K562 (cell line): ENCODE results near the gene VANGL1. TPM values are rescaled to one million over a fixed set of nuclear protein-coding genes. Genes with fewer than 3 reads are reported as not detected.

ENCODE experiments used
- ATAC-seq: fragments of 200-7000 bp; cut with Tn5 transposase; 3 replicates; pipeline ENCODE4 v1.9.1; 2020; ENCODE audit warnings: moderate library complexity
- BruUV-seq: library from RNA; stranded (reverse); fragments of 400-500 nt; replicated peaks from 2 replicates; lab custom pipeline; 2021; lab: Mats Ljungman, UMichigan
- CTCF ChIA-PET: fragments of 300-600 bp; formaldehyde crosslinking; extraction: SDS; loops from one replicate; lab custom pipeline; 2021; ENCODE audit warnings: low intra/inter-chr PET ratio; lab: Yijun Ruan, JAX
- POLR2A ChIA-PET: fragments of 300-600, 350-650 bp; sonication (Branson Sonifier 250); formaldehyde crosslinking; extraction: SDS; loops from one replicate; lab custom pipeline; 2021; ENCODE audit warnings: antibody characterized with exemption, inconsistent platforms; lab: Yijun Ruan, JAX
- DNase-seq, 4 experiments: peaks; one replicate each; pipeline versions ENCODE4 v3.0.0 to v3.0.0-alpha.2; 2011 to 2018; ENCODE audit warnings: low spot score in 3 of 4, mixed read lengths in 3 of 4; ENCODE audit errors: extremely low read depth in 1 of 4
- FAIRE-seq: peaks from 2 replicates; lab custom pipeline; 2011; peaks lifted over from hg19 to GRCh38; lab: Jason Lieb, UNC
- H2AFZ ChIP-seq: 2 replicates; pipeline ENCODE4 v1.6.0; 2011; ENCODE audit warnings: low read depth, low read length, control low read depth, inconsistent platforms
- H3K27ac ChIP-seq: fragments of 200-600 bp; 3 replicates; pipeline ENCODE4 v1.8.0; 2011; ENCODE audit warnings: low read depth, mild to moderate bottlenecking, control low read depth, inconsistent platforms, low read length, moderate library complexity, mixed read lengths; ENCODE audit errors: extremely low read depth
- H3K27me3 ChIP-seq, 2 experiments: fragments of 300-600 bp in 1 of 2; 2 replicates in 1 of 2; 3 replicates in 1 of 2; pipeline versions ENCODE4 v1.6.0 to v1.8.0; 2011; ENCODE audit warnings: inconsistent platforms in 2 of 2, low read length in 2 of 2, mild to moderate bottlenecking in 1 of 2, mixed read lengths in 1 of 2, moderate library complexity in 1 of 2; ENCODE audit not compliant: control insufficient read depth in 2 of 2, insufficient read depth in 2 of 2
- H3K36me3 ChIP-seq: fragments of 300-600 bp; 3 replicates; pipeline ENCODE4 v1.8.0; 2011; ENCODE audit warnings: mild to moderate bottlenecking, low read length, inconsistent platforms; ENCODE audit not compliant: control insufficient read depth, insufficient read depth
- H3K4me1 ChIP-seq, 2 experiments: fragments of 200-600 bp in 1 of 2; replicated peaks in 1 of 2; 2 replicates in 1 of 2; 3 replicates in 1 of 2; pipeline versions ENCODE4 v1.5.1 to v1.8.0; 2011; ENCODE audit warnings: inconsistent platforms in 2 of 2, low read length in 2 of 2, mild to moderate bottlenecking in 1 of 2, mixed read lengths in 1 of 2, moderate library complexity in 1 of 2; ENCODE audit not compliant: control insufficient read depth in 2 of 2, insufficient read depth in 2 of 2
- H3K4me2 ChIP-seq: 2 replicates; pipeline ENCODE4 v1.6.1; 2011; ENCODE audit warnings: low read length, control low read depth, inconsistent platforms, mixed read lengths; ENCODE audit not compliant: insufficient read depth
- H3K4me3 ChIP-seq: fragments of 200-600 bp; sonication (generic), shearing (Covaris generic); 2 replicates; pipeline ENCODE4 v1.5.1; 2016; ENCODE audit warnings: control low read depth, inconsistent platforms
- H3K79me2 ChIP-seq: fragments of 200-600 bp; 3 replicates; pipeline ENCODE4 v1.8.0; 2011; ENCODE audit warnings: low read length, inconsistent platforms; ENCODE audit not compliant: control insufficient read depth, insufficient read depth
- H3K9ac ChIP-seq, 2 experiments: 2 replicates each; pipeline versions ENCODE4 v1.6.0 to v1.6.1; 2011; ENCODE audit warnings: low read depth in 2 of 2, low read length in 2 of 2, control low read depth in 1 of 2, inconsistent platforms in 1 of 2, mild to moderate bottlenecking in 1 of 2, mixed read lengths in 1 of 2; ENCODE audit not compliant: insufficient read depth in 1 of 2
- H3K9me1 ChIP-seq: one replicate; pipeline ENCODE4 v1.6.0; 2011; ENCODE audit warnings: inconsistent platforms, mild to moderate bottlenecking, low read length, moderate library complexity; ENCODE audit not compliant: control insufficient read depth, insufficient read depth
- H3K9me3 ChIP-seq: replicated peaks from 2 replicates; pipeline ENCODE4 v1.5.1; 2011; ENCODE audit warnings: low read depth, low read length, inconsistent platforms; ENCODE audit not compliant: control insufficient read depth, insufficient read depth
- H4K20me1 ChIP-seq: replicated peaks from 2 replicates; pipeline ENCODE4 v1.6.1; 2011; ENCODE audit warnings: low read length, inconsistent platforms, mixed read lengths; ENCODE audit not compliant: control insufficient read depth, insufficient read depth
- ATF7 ChIP-seq: fragments of 450-650 bp; IDR thresholded peaks from 2 replicates; pipeline ENCODE4 v1.7.1; 2014; ENCODE audit warnings: mild to moderate bottlenecking, moderate library complexity
- CCNT2 ChIP-seq: IDR thresholded peaks from 2 replicates; pipeline ENCODE4 v1.6.1; 2011; ENCODE audit warnings: borderline replicate concordance, low read depth, mild to moderate bottlenecking, moderate library complexity, mixed read lengths, low read length; ENCODE audit not compliant: insufficient read length; ENCODE audit errors: extremely low read depth
- DDX20 ChIP-seq: fragments of 450-650 bp; IDR thresholded peaks from 2 replicates; pipeline ENCODE4 v1.6.1; 2016; ENCODE audit warnings: missing genetic modification characterization, low read depth, mild to moderate bottlenecking, missing compliant biosample characterization, moderate library complexity
- HSF4 ChIP-seq: fragments of 250-450 bp; sonication (Bioruptor Pico); IDR thresholded peaks from 2 replicates; pipeline ENCODE4 v2.1.2; 2022; ENCODE audit warnings: mild to moderate bottlenecking, moderate library complexity, borderline replicate concordance
- PKNOX1 ChIP-seq: fragments of 450-650 bp; IDR thresholded peaks from 2 replicates; pipeline ENCODE4 v1.6.1; 2016
- RBM22 ChIP-seq: fragments of 200-400 bp; formaldehyde crosslinking; IDR thresholded peaks from 2 replicates; pipeline ENCODE4 v1.6.1; 2018; ENCODE audit warnings: low read length, low read depth; ENCODE audit not compliant: poor library complexity, severe bottlenecking
- RBM25 ChIP-seq: fragments of 200-400 bp; formaldehyde crosslinking; IDR thresholded peaks from 2 replicates; pipeline ENCODE4 v1.6.1; 2018; ENCODE audit warnings: low read length, low read depth, moderate library complexity; ENCODE audit not compliant: severe bottlenecking
- SP2 ChIP-seq: IDR thresholded peaks from 2 replicates; pipeline ENCODE4 v1.6.1; 2011; ENCODE audit warnings: mild to moderate bottlenecking, low read depth, low read length, moderate library complexity; ENCODE audit not compliant: poor library complexity, severe bottlenecking; ENCODE audit errors: extremely low read depth
- ZBTB34 ChIP-seq: fragments of 250-450 bp; sonication (Bioruptor Pico); IDR thresholded peaks from 2 replicates; pipeline ENCODE4 v1.8.0; 2021; ENCODE audit warnings: mild to moderate bottlenecking, moderate library complexity
- WGBS: fragments of 100-300 bp; shearing (Covaris generic); methylation state at CpG from one replicate; pipeline ENCODE4 v1.1.6; 2016; ENCODE audit warnings: low coverage, mixed read lengths; ENCODE audit not compliant: insufficient coverage; ENCODE audit errors: missing lambda C conversion rate; 5-methylcytosine and 5-hydroxymethylcytosine counted together
- in situ Hi-C: fragments of 300-500 bp; cut with MboI; formaldehyde crosslinking; loops from 4 replicates; pipeline ENCODE4 v1.15.0; 2018; ENCODE audit warnings: inconsistent platforms, mixed read lengths
- intact Hi-C: fragments of 100-400 bp; cut with micrococcal nuclease; formaldehyde crosslinking; loops from 2 replicates; pipeline ENCODE4 v1.14.2; 2022
- polyA plus RNA-seq, 8 experiments: library from polyadenylated mRNA; depleted of rRNA in 4 of 8; stranded (reverse) in 5 of 8; unstranded in 3 of 8; fragments of >200 nt; fragmentation: Nextera tagmentation in 2 of 8; fragmentation: Illumina TruSeq in 1 of 8; extraction: Ambion mirVana in 2 of 8; extraction: Trizol in 1 of 8; gene quantifications; 2 replicates each; pipeline versions ENCODE4 v1.2.1 to v1.2.3, GENCODE V29; 2011 to 2014; ENCODE audit warnings: inconsistent platforms in 1 of 8, missing spikeins in 1 of 8
- total RNA-seq, 7 experiments: library from RNA; depleted of rRNA in 6 of 7; stranded (reverse); fragments of >200 nt in 6 of 7; fragmentation: Illumina TruSeq in 2 of 7; extraction: Trizol in 2 of 7; gene quantifications; 2 replicates each; pipeline versions ENCODE4 v1.2.1 to v1.2.3, GENCODE V29; 2011 to 2021; ENCODE audit warnings: low replicate concordance in 1 of 7

The VANGL1 gene
- total and polyA plus RNA-seq, 9 of the 15 experiments (the other 6 are each of a cell fraction or from before 2014, with no cell fraction given): 0.90 to 12.8 (median 9.6) TPM

GRCh38 chr1:115658646-115659045 lies 16.9 kb downstream of the VANGL1 start:
- BruUV-seq: no TSS peak
- H3K9ac ChIP-seq: no peak overlapping the region
- ATAC-seq (no peak), DNase-seq (no peak), FAIRE-seq (no peak)
- H3K27me3 ChIP-seq: no peaks in the 10 kb centered on the region
- in situ Hi-C loops (no loop called here), intact Hi-C loops (no loop called here)
- ChIA-PET CTCF (no interaction called here), POLR2A (interaction anchor here (0.7 to 3.2 kb wide), 5 partner anchors 9 to 892 kb away, joined by 3 to 17 read pairs (median 3); no protein-coding TSS in a partner anchor)
- TF ChIP-seq HSF4: no peak
- TF ChIP-seq PKNOX1: no peak
- TF ChIP-seq DDX20: no peak
- no peak for TF ChIP-seq CCNT2
- TF ChIP-seq SP2: no peak
- no peak for TF ChIP-seq ATF7
- TF ChIP-seq ZBTB34 (CRISPR knock-in tag): no peak
- TF ChIP-seq RBM22: no peak
- no peak for TF ChIP-seq RBM25
- H3K4me1 ChIP-seq: peaks cover 20 to 23% of the 10 kb centered on the region in 2 experiments
- no peak overlapping the region for H3K27ac ChIP-seq
- H3K9me1 ChIP-seq: no peaks in the 10 kb centered on the region
- H3K36me3 ChIP-seq: peaks cover 79% of the 10 kb centered on the region
- H3K79me2 ChIP-seq: peaks cover 40% of the 10 kb centered on the region
- no peak overlapping the region for H2AFZ ChIP-seq
- no peak overlapping the region for H3K4me3 ChIP-seq
- 100% methylated on average over 1 of the region's 1 CpG for WGBS
- no peaks in the 10 kb centered on the region for H4K20me1 ChIP-seq
- no peaks in the 10 kb centered on the region for H3K9me3 ChIP-seq
- no peak overlapping the region for H3K4me2 ChIP-seq
